SH-SY5Y (cell line): ENCODE data around the gene GTPBP2.

ENCODE experiments used
- GATA2 ChIP-seq: IDR thresholded peaks from 2 replicates; pipeline ENCODE4 v1.6.1; 2011; ENCODE audit warnings: mild to moderate bottlenecking, low read depth, low read length
- GATA3 ChIP-seq: IDR thresholded peaks from 2 replicates; pipeline ENCODE4 v1.6.1; 2011; ENCODE audit warnings: low read depth, mild to moderate bottlenecking, low read length, moderate library complexity

DNA sequence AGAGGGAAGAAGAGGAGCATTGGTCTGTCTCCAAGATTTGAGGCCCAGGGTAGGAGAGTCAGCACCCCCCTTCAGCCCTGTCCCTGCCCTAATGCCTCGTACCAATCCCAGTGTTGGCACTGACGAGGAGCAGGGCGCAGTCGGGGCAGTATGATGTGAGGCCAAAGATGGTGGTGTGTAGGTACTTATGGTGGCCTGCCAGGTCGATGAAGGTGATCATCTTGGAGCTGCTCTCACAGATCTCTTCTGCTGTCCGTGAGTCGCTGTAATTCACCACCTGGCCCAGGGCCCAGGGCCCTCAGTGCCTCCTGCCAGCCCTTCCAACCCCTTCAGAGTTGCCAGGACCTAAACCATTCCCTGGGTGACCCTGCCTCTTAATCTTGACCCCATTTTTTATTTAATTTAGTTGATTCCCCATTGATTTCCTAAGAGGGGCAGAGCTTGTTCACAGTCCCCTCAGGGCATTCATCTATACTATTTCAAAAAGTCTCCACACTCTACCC is 4.2 kb downstream of the GTPBP2 start:
- TF ChIP-seq GATA3 = no peak
- TF ChIP-seq GATA2 = no peak
